NOMO-1 treated with dmso at 0.1 percent for 144 hours (cell line): ENCODE data around the gene CRYGN.

Experiments
- DNase-seq: peaks from one replicate; lab custom pipeline; 2025; ENCODE audit not compliant: unreplicated experiment; lab: John Stamatoyannopoulos, UW

The CRYGN gene

GRCh38 chr7:151381348-151382078 lies 58.4 kb downstream of the CRYGN start:
- DNase-seq, result no peak

- DNase-seq, result peak; percentile 12
Observed at GRCh38 chr7:151381098-151381347, 58.9 kb downstream of the CRYGN start.

GRCh38 chr7:151380199-151381097 lies 59.5 kb downstream of the CRYGN start:
- no peak for DNase-seq

- DNase-seq, result no peak
Observed at GRCh38 chr7:151379534-151380198, 60.3 kb downstream of the CRYGN start.

- DNase-seq, result no peak
Observed at GRCh38 chr7:151379193-151379520, 60.8 kb downstream of the CRYGN start.
